NCI-H82 treated with DMSO at 0.1 percent for 48 hours (cell line): ENCODE measurements around the gene CLMN.
A peak's percentile ranks its signal among the peaks of the same experiment; 100 is the strongest.
"Not testable (repeated sequence)": the region's sequence is repeated elsewhere in the genome, so short reads cannot be mapped to it uniquely, and the experiment has no call there.

Experiments used
- DNase-seq: peaks from one replicate; lab custom pipeline; 2025; ENCODE audit not compliant: unreplicated experiment; lab: John Stamatoyannopoulos, UW

CLMN gene

GRCh38 chr14:95197551-95197950 lies 122.2 kb downstream of the CLMN start:
- DNase-seq: no peak

GRCh38 chr14:95196826-95197545 lies 122.7 kb downstream of the CLMN start:
- DNase-seq: no peak

GRCh38 chr14:95196268-95196667 lies 123.4 kb downstream of the CLMN start:
- no peak for DNase-seq

GRCh38 chr14:95195031-95195430 lies 124.7 kb downstream of the CLMN start:
- DNase-seq: peak; percentile 43

- no peak for DNase-seq
Observed at GRCh38 chr14:95193081-95193480, 126.6 kb downstream of the CLMN start.

GRCh38 chr14:95192311-95192710 lies 127.4 kb downstream of the CLMN start:
- peak; percentile 76 for DNase-seq

- DNase-seq: no peak
Observed at GRCh38 chr14:95191445-95192199, 128.1 kb downstream of the CLMN start.

- no peak for DNase-seq
Observed at GRCh38 chr14:95190857-95191256, 128.9 kb downstream of the CLMN start.

- no peak for DNase-seq
Observed at GRCh38 chr14:95190346-95190840, 129.3 kb downstream of the CLMN start.

- DNase-seq: no peak
Observed at GRCh38 chr14:95189367-95190132, 130.2 kb downstream of the CLMN start.

- DNase-seq: no peak
Observed at GRCh38 chr14:95188380-95188779, 131.3 kb downstream of the CLMN start.

- DNase-seq: no peak
Observed at GRCh38 chr14:95185767-95186392, 133.8 kb downstream of the CLMN start.

- no peak for DNase-seq
Observed at GRCh38 chr14:95185033-95185766, 134.5 kb downstream of the CLMN start.

GRCh38 chr14:95184413-95184790 lies 135.3 kb downstream of the CLMN start:
- DNase-seq: no peak

GRCh38 chr14:95183532-95184412 lies 135.9 kb downstream of the CLMN start:
- DNase-seq: no peak

- no peak for DNase-seq
Observed at GRCh38 chr14:95183082-95183481, 136.6 kb downstream of the CLMN start.

GRCh38 chr14:95182379-95182778 lies 137.3 kb downstream of the CLMN start:
- no peak for DNase-seq

GRCh38 chr14:95180966-95181741 lies 138.6 kb downstream of the CLMN start:
- DNase-seq: no peak

GRCh38 chr14:95175670-95176069 lies 144.0 kb downstream of the CLMN start:
- not testable (repeated sequence) for DNase-seq
